ENCODE measurements around the gene RPTN. TPM values are rescaled to one million over a fixed set of nuclear protein-coding genes. Genes with fewer than 3 reads are reported as not detected.

Gene RPTN
- not detected in 2 replicates for total RNA-seq

GRCh38 chr1:152159144-152159543, at the start of gene RPTN:
TSS of gene RPTN (minus strand) at chr1:152159228. CDS start at chr1:152157889, 1,339 bp downstream.

GRCh38 chr1:152115344-152115743, 43.7 kb downstream of the RPTN start, which contains the start of gene TCHH:
TSS of gene TCHH (minus strand) at chr1:152115444. CDS start at chr1:152114080, 1,364 bp downstream.

Other genes with a start within 250 kb of the RPTN start
- gene THEM4, start 249.7 kb downstream of the RPTN start, total RNA-seq, result 7.6 and 8.7 TPM in 2 replicates
- gene S100A10, start 165.4 kb downstream of the RPTN start, total RNA-seq, result 119 and 133 TPM in 2 replicates
- gene S100A11, start 122.2 kb downstream of the RPTN start, total RNA-seq, result 28.8 and 30.6 TPM in 2 replicates
- not detected in 2 replicates for gene TCHHL1, start 70.2 kb downstream of the RPTN start, total RNA-seq
- gene TCHH, start 43.8 kb downstream of the RPTN start, total RNA-seq, result under 0.01 TPM in 2 replicates
- gene HRNR, start 65.0 kb upstream of the RPTN start, total RNA-seq, result under 0.01 TPM in 2 replicates
- gene FLG, start 166.0 kb upstream of the RPTN start, total RNA-seq, result under 0.01 TPM in 2 replicates
- under 0.01 TPM in 1 of 2 replicates, not detected in the other for gene FLG2, start 200.8 kb upstream of the RPTN start, total RNA-seq